ENCODE measurements around the gene SAP30. TPM values are rescaled to one million over a fixed set of nuclear protein-coding genes. Genes with fewer than 3 reads are reported as not detected.

The SAP30 gene
- total RNA-seq, 1 experiment from 2014 or later: 12.0 TPM

DNA sequence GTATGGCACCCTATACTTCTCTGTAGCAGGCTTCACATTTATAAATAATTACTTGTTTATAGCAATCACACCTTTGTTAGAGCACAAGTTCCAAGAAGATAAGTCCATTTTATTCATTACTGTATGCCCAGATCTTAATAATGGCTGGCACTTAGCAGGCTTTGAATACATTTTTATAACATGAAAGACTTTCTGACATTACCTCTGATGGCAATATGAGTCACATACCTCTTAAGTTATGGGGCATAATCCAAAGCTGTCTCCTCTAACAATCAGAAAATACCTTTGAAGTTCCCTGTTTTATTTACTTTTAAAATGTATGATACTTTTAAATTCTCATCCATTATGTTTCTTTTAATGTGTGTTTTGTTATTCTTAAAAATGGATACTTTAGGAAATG lies 16.0 kb downstream of the SAP30 start:
- CTCF ChIA-PET: no interaction called here
- BruUV-seq (replicated peaks): no TSS peak
- intact Hi-C loops (cut with micrococcal nuclease): no loop called here
- no peaks in the 10 kb centered on the region for H3K27me3 ChIP-seq (ENCODE audit: insufficient read depth, low read length)
- TF ChIP-seq, protein P1, sequence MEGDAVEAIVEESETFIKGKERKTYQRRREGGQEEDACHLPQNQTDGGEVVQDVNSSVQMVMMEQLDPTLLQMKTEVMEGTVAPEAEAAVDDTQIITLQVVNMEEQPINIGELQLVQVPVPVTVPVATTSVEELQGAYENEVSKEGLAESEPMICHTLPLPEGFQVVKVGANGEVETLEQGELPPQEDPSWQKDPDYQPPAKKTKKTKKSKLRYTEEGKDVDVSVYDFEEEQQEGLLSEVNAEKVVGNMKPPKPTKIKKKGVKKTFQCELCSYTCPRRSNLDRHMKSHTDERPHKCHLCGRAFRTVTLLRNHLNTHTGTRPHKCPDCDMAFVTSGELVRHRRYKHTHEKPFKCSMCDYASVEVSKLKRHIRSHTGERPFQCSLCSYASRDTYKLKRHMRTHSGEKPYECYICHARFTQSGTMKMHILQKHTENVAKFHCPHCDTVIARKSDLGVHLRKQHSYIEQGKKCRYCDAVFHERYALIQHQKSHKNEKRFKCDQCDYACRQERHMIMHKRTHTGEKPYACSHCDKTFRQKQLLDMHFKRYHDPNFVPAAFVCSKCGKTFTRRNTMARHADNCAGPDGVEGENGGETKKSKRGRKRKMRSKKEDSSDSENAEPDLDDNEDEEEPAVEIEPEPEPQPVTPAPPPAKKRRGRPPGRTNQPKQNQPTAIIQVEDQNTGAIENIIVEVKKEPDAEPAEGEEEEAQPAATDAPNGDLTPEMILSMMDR (IDR thresholded peaks at IDR 0.05 in 2 of 3, conservative IDR thresholded peaks at IDR 0.05 in 1 of 3; ENCODE audit: borderline replicate concordance in 1 of 3, insufficient read depth in 1 of 3, low read depth in 2 of 3, low read length in 2 of 3): no peak
- TF ChIP-seq RAD21 (IDR thresholded peaks at IDR 0.05; ENCODE audit: low read depth) (no peak), JUND (IDR thresholded peaks at IDR 0.05) (no peak), EZH2phosphoT487 (IDR thresholded peaks at IDR 0.05; ENCODE audit: borderline replicate concordance) (no peak), EGR1 (IDR thresholded peaks at IDR 0.05; ENCODE audit: low read depth) (no peak), ELF1 (IDR thresholded peaks at IDR 0.05; ENCODE audit: borderline replicate concordance, low read depth) (no peak), ZFX (IDR thresholded peaks at IDR 0.05) (no peak), SIN3A (IDR thresholded peaks at IDR 0.05; ENCODE audit: low read depth) (no peak), SP1 (IDR thresholded peaks at IDR 0.05; ENCODE audit: low read depth) (no peak), SRF (IDR thresholded peaks at IDR 0.05; ENCODE audit: low read depth) (no peak), POLR2AphosphoS5 (IDR thresholded peaks at IDR 0.05; ENCODE audit: low read depth, low read length) (no peak)
- TF ChIP-seq, protein P2, sequence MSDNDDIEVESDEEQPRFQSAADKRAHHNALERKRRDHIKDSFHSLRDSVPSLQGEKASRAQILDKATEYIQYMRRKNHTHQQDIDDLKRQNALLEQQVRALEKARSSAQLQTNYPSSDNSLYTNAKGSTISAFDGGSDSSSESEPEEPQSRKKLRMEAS (IDR thresholded peaks at IDR 0.05): no peak
- TF ChIP-seq, protein P3, sequence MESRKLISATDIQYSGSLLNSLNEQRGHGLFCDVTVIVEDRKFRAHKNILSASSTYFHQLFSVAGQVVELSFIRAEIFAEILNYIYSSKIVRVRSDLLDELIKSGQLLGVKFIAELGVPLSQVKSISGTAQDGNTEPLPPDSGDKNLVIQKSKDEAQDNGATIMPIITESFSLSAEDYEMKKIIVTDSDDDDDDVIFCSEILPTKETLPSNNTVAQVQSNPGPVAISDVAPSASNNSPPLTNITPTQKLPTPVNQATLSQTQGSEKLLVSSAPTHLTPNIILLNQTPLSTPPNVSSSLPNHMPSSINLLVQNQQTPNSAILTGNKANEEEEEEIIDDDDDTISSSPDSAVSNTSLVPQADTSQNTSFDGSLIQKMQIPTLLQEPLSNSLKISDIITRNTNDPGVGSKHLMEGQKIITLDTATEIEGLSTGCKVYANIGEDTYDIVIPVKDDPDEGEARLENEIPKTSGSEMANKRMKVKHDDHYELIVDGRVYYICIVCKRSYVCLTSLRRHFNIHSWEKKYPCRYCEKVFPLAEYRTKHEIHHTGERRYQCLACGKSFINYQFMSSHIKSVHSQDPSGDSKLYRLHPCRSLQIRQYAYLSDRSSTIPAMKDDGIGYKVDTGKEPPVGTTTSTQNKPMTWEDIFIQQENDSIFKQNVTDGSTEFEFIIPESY (IDR thresholded peaks at IDR 0.05; ENCODE audit: extremely low read depth, insufficient replicate concordance, low read length): no peak
- TF ChIP-seq, protein P4, sequence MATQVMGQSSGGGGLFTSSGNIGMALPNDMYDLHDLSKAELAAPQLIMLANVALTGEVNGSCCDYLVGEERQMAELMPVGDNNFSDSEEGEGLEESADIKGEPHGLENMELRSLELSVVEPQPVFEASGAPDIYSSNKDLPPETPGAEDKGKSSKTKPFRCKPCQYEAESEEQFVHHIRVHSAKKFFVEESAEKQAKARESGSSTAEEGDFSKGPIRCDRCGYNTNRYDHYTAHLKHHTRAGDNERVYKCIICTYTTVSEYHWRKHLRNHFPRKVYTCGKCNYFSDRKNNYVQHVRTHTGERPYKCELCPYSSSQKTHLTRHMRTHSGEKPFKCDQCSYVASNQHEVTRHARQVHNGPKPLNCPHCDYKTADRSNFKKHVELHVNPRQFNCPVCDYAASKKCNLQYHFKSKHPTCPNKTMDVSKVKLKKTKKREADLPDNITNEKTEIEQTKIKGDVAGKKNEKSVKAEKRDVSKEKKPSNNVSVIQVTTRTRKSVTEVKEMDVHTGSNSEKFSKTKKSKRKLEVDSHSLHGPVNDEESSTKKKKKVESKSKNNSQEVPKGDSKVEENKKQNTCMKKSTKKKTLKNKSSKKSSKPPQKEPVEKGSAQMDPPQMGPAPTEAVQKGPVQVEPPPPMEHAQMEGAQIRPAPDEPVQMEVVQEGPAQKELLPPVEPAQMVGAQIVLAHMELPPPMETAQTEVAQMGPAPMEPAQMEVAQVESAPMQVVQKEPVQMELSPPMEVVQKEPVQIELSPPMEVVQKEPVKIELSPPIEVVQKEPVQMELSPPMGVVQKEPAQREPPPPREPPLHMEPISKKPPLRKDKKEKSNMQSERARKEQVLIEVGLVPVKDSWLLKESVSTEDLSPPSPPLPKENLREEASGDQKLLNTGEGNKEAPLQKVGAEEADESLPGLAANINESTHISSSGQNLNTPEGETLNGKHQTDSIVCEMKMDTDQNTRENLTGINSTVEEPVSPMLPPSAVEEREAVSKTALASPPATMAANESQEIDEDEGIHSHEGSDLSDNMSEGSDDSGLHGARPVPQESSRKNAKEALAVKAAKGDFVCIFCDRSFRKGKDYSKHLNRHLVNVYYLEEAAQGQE (IDR thresholded peaks at IDR 0.05; ENCODE audit: low read depth): no peak
- H3K9me3 ChIP-seq (ENCODE audit: control insufficient read depth in 1 of 2, insufficient read depth in 1 of 2, low read depth in 1 of 2, low read length in 2 of 2): no peaks in the 10 kb centered on the region
- H3K9me2 ChIP-seq (ENCODE audit: insufficient read depth): no peaks in the 10 kb centered on the region
- RAD21 ChIA-PET (ENCODE audit: low non-redundant PET in 1 of 2, low total read pairs in 2 of 2, uncharacterized antibody in 2 of 2, unreplicated experiment in 2 of 2): no interaction called here
- H2AFZ ChIP-seq (ENCODE audit: low read depth, low read length, poor library complexity, severe bottlenecking): no peak overlapping the region
- DNase-seq (ENCODE audit: low read depth, low spot score) (no peak), ATAC-seq (no peak)
- POLR2A ChIA-PET: no interaction called here
- H3K79me2 ChIP-seq (ENCODE audit: insufficient read depth, low read length): no peaks in the 10 kb centered on the region
- H3K4me2 ChIP-seq (ENCODE audit: low read length): no peak overlapping the region
- no peak overlapping the region for H3K9ac ChIP-seq (ENCODE audit: low read length)
- H4K20me1 ChIP-seq (ENCODE audit: insufficient read depth): no peaks in the 10 kb centered on the region
- H3K4me1 ChIP-seq (ENCODE audit: control insufficient read depth in 1 of 2, insufficient read depth in 2 of 2, low read length in 2 of 2): peaks cover 0 to 7% of the 10 kb centered on the region in 2 experiments; a peak in 1 of 4 replicates
- no peak overlapping the region for H3K4me3 ChIP-seq (replicated peaks in 1 of 2; ENCODE audit: low read depth in 1 of 2, low read length in 2 of 2)
- H3K36me3 ChIP-seq (ENCODE audit: control insufficient read depth in 1 of 2, insufficient read depth in 2 of 2, low read length in 2 of 2): no peaks in the 10 kb centered on the region
- no peak overlapping the region for H3K27ac ChIP-seq (ENCODE audit: low read depth, low read length)

Data from HCT116 (cell line).